ENCODE measurements around the gene RNGTT. TPM values are rescaled to one million over a fixed set of nuclear protein-coding genes. Genes with fewer than 3 reads are reported as not detected.

Gene RNGTT
- total RNA-seq, 1 donor: 24.9 TPM

- DNase-seq (ENCODE audit: low read depth): no peak
- TF ChIP-seq CTCF (IDR thresholded peaks at IDR 0.05; ENCODE audit: insufficient read depth, low read length): no peak
- no peak overlapping the region for H3K4me3 ChIP-seq (ENCODE audit: low read depth, low read length)
These were observed 44.0 kb upstream of the RNGTT start for GRCh38 chr6:89007209-89008000.

GRCh38 chr6:89002523-89002922 is 39.1 kb upstream of the RNGTT start:
- no peak overlapping the region for H3K4me3 ChIP-seq (ENCODE audit: low read depth, low read length)
- no peak for TF ChIP-seq CTCF (IDR thresholded peaks at IDR 0.05; ENCODE audit: insufficient read depth, low read length)
- no peak for DNase-seq (ENCODE audit: low read depth)

- DNase-seq (ENCODE audit: low read depth): no peak
- H3K4me3 ChIP-seq (ENCODE audit: low read depth, low read length): no peak overlapping the region
- TF ChIP-seq CTCF (IDR thresholded peaks at IDR 0.05; ENCODE audit: insufficient read depth, low read length): no peak
These were observed 33.9 kb upstream of the RNGTT start for GRCh38 chr6:88997327-88997726.

GRCh38 chr6:88992741-88993552 is 29.5 kb upstream of the RNGTT start:
- peak; percentile 9 for DNase-seq (ENCODE audit: low read depth)
- TF ChIP-seq CTCF (IDR thresholded peaks at IDR 0.05; ENCODE audit: insufficient read depth, low read length): no peak

GRCh38 chr6:88989215-88989614 is 25.8 kb upstream of the RNGTT start:
- TF ChIP-seq CTCF (IDR thresholded peaks at IDR 0.05; ENCODE audit: insufficient read depth, low read length): no peak
- peak; percentile 61 for DNase-seq (ENCODE audit: low read depth)

More at GRCh38 chr6:88992741-88993552, 29.5 kb upstream of the RNGTT start:
- H3K4me3 ChIP-seq (ENCODE audit: low read depth, low read length): no peak overlapping the region

GRCh38 chr6:88987922-88988321 is 24.5 kb upstream of the RNGTT start:
- no peak for TF ChIP-seq CTCF (IDR thresholded peaks at IDR 0.05; ENCODE audit: insufficient read depth, low read length)
- H3K4me3 ChIP-seq (ENCODE audit: low read depth, low read length): no peak overlapping the region
- DNase-seq (ENCODE audit: low read depth): no peak

More at GRCh38 chr6:88989215-88989614, 25.8 kb upstream of the RNGTT start:
- H3K4me3 ChIP-seq (ENCODE audit: low read depth, low read length): no peak overlapping the region

All from fibroblast of the aortic adventitia (primary cell).